GM19455 (cell line): ENCODE results near the gene TOP2B.
A peak's percentile ranks its signal among the peaks of the same experiment; 100 is the strongest.

Experiments
- ATAC-seq: cut with Tn5 transposase; IDR thresholded peaks from one replicate; pipeline ENCODE4 v1.9.1; 2021; ENCODE audit not compliant: unreplicated experiment

TOP2B gene

GRCh38 chr3:25664812-25665314 is at the start of gene TOP2B:
Gene TOP2B (minus strand): TSS chr3:25664907. CDS start chr3:25664297, 610 bp downstream.
- ATAC-seq, result peak; percentile 92

GRCh38 chr3:25713341-25713985 is 48.8 kb upstream of the TOP2B start:
- no peak for ATAC-seq

- ATAC-seq, result no peak
These were observed 46.4 kb upstream of the TOP2B start for GRCh38 chr3:25711090-25711489.

- ATAC-seq, result no peak
These were observed 43.3 kb upstream of the TOP2B start for GRCh38 chr3:25708036-25708435.

- ATAC-seq, result no peak
These were observed 42.7 kb upstream of the TOP2B start for GRCh38 chr3:25707268-25707926.

GRCh38 chr3:25706213-25706612 is 41.5 kb upstream of the TOP2B start:
- no peak for ATAC-seq

- no peak for ATAC-seq
These were observed 32.8 kb upstream of the TOP2B start for GRCh38 chr3:25697553-25697952.

- ATAC-seq, result no peak
These were observed 31.2 kb upstream of the TOP2B start for GRCh38 chr3:25695731-25696420.

- no peak for ATAC-seq
These were observed 28.5 kb upstream of the TOP2B start for GRCh38 chr3:25693238-25693637.

GRCh38 chr3:25692341-25692740 is 27.6 kb upstream of the TOP2B start:
- ATAC-seq, result no peak

- no peak for ATAC-seq
These were observed 26.2 kb upstream of the TOP2B start for GRCh38 chr3:25690768-25691533.

GRCh38 chr3:25689226-25689625 is 24.5 kb upstream of the TOP2B start:
- ATAC-seq, result no peak

- no peak for ATAC-seq
These were observed 23.0 kb upstream of the TOP2B start for GRCh38 chr3:25687742-25688141.

GRCh38 chr3:25686766-25687165 is 22.1 kb upstream of the TOP2B start:
- no peak for ATAC-seq

- no peak for ATAC-seq
These were observed 19.2 kb upstream of the TOP2B start for GRCh38 chr3:25683882-25684281.

- ATAC-seq, result no peak
These were observed 18.7 kb upstream of the TOP2B start for GRCh38 chr3:25683410-25683809.

GRCh38 chr3:25679642-25680302 is 15.1 kb upstream of the TOP2B start:
- no peak for ATAC-seq

- no peak for ATAC-seq
These were observed 14.5 kb upstream of the TOP2B start for GRCh38 chr3:25679166-25679565.

GRCh38 chr3:25678581-25678980 is 13.9 kb upstream of the TOP2B start:
- ATAC-seq, result no peak

- no peak for ATAC-seq
These were observed 12.4 kb upstream of the TOP2B start for GRCh38 chr3:25677121-25677520.

GRCh38 chr3:25674670-25675069 is 10.0 kb upstream of the TOP2B start:
- ATAC-seq, result no peak
